Naive thymus-derived CD8-positive, alpha-beta T cell (primary cell): ENCODE data around the gene NAPSA. TPM values are rescaled to one million over a fixed set of nuclear protein-coding genes. Genes with fewer than 3 reads are reported as not detected.

Experiments
- ATAC-seq, 2 donors: fragments of 150-1000 bp; cut with Tn5 transposase in 1 of 2; sonication (Bioruptor Pico), chemical (Tn5 transposase) in 1 of 2; 1 replicate in 1 of 2; 2 replicates in 1 of 2; pipeline ENCODE4 v1.10.0; 2021; ENCODE audit warnings: mild to moderate bottlenecking in 2 of 2, moderate library complexity in 2 of 2
- POLR2A ChIA-PET: fragments of 350-600 bp; sonication (Branson Sonifier 250); formaldehyde crosslinking; loops from one replicate; lab custom pipeline; 2021; ENCODE audit warnings: antibody characterized with exemption; lab: Charles Lee
- DNase-seq, 10 donors: peaks; one replicate each; pipeline versions ENCODE4 v3.0.0 to v3.0.0-alpha.2; 2020 to 2022
- H3K27ac Mint-ChIP-seq, 10 donors: one replicate each; pipeline ENCODE4 v1.8.0; 2020 to 2022; ENCODE audit warnings: mild to moderate bottlenecking in 10 of 10, mixed read lengths in 10 of 10, moderate library complexity in 4 of 10, inconsistent platforms in 1 of 10
- H3K27me3 Mint-ChIP-seq, 5 donors: one replicate each; pipeline ENCODE4 v1.8.0; 2021 to 2022; ENCODE audit warnings: mixed read lengths in 5 of 5
- H3K36me3 Mint-ChIP-seq, 3 donors: one replicate each; pipeline ENCODE4 v1.8.0; 2020 to 2022; ENCODE audit warnings: mixed read lengths in 3 of 3, mild to moderate bottlenecking in 2 of 3, inconsistent platforms in 1 of 3
- H3K4me1 Mint-ChIP-seq, 4 donors: one replicate each; pipeline ENCODE4 v1.8.0; 2021 to 2022; ENCODE audit warnings: mixed read lengths in 4 of 4
- H3K4me3 Mint-ChIP-seq, 10 donors: one replicate each; pipeline ENCODE4 v1.8.0; 2020 to 2022; ENCODE audit warnings: mild to moderate bottlenecking in 10 of 10, mixed read lengths in 10 of 10, moderate library complexity in 6 of 10, inconsistent platforms in 1 of 10
- H3K9me3 Mint-ChIP-seq, 9 donors: one replicate each; pipeline ENCODE4 v1.8.0; 2020 to 2022; ENCODE audit warnings: mixed read lengths in 9 of 9, mild to moderate bottlenecking in 3 of 9, inconsistent platforms in 1 of 9, moderate library complexity in 1 of 9
- polyA plus RNA-seq, 3 donors: library from polyadenylated mRNA; unstranded; fragments of 300-500 nt; fragmentation: Illumina TruSeq; gene quantifications; one replicate each; pipeline ENCODE4 v1.2.3, GENCODE V29; 2021
- total RNA-seq, 8 experiments: library from RNA in 2 of 8; stranded (reverse) in 2 of 8; gene quantifications; one replicate each; pipeline ENCODE4 v1.2.3 and lab custom pipeline; 2021 to 2026

Gene NAPSA
- total and polyA plus RNA-seq, 5 experiments from 2014 or later = 0.37 to 9.7 (median 2.0) TPM

- peak in 1 of 10 donors; percentile 22 for DNase-seq
- no peak for ATAC-seq
These were observed 55.9 kb downstream of the NAPSA start for GRCh38 chr19:50309396-50310125.

GRCh38 chr19:50308991-50309390, 56.4 kb downstream of the NAPSA start:
- H3K9me3 Mint-ChIP-seq = peaks cover 0 to 6% (median 0%) of the 10 kb centered on the region in 9 donors
- no peak overlapping the region for H3K27ac Mint-ChIP-seq
- ATAC-seq (no peak), DNase-seq (peak in 1 of 10 donors; percentile 41)
- H3K36me3 Mint-ChIP-seq = peaks cover 0 to 6% (median 4%) of the 10 kb centered on the region in 3 donors
- no peak overlapping the region for H3K4me3 Mint-ChIP-seq
- peaks cover 3 to 7% (median 7%) of the 10 kb centered on the region in 4 donors for H3K4me1 Mint-ChIP-seq
- POLR2A ChIA-PET = no interaction called here
- H3K27me3 Mint-ChIP-seq = peaks cover 35 to 89% (median 56%) of the 10 kb centered on the region in 5 donors

More at GRCh38 chr19:50309396-50310125, 55.9 kb downstream of the NAPSA start:
- Mint-ChIP-seq H3K4me3 (peak overlapping the region in 1 of 10 donors; percentile 4), H3K27me3 (peaks cover 36 to 90% (median 58%) of the 10 kb centered on the region in 5 donors), H3K4me1 (peaks cover 7 to 12% (median 8%) of the 10 kb centered on the region in 4 donors), H3K36me3 (peaks cover 0 to 6% (median 4%) of the 10 kb centered on the region in 3 donors), H3K27ac (no peak overlapping the region), H3K9me3 (peaks cover 0 to 6% (median 0%) of the 10 kb centered on the region in 9 donors)
- POLR2A ChIA-PET = no interaction called here

Other genes starting within 250 kb of the NAPSA start
- not detected for gene IZUMO2, start 202.4 kb downstream of the NAPSA start, total RNA-seq
- not detected for gene IZUMO2, start 202.4 kb downstream of the NAPSA start, polyA plus RNA-seq
- not detected for gene MYH14, start 162.0 kb downstream of the NAPSA start, total RNA-seq
- gene MYH14, start 162.0 kb downstream of the NAPSA start, polyA plus RNA-seq = not detected
- gene KCNC3, start 36.3 kb downstream of the NAPSA start, total RNA-seq = under 1 TPM; 0.73 to 0.80 TPM
- gene KCNC3, start 36.3 kb downstream of the NAPSA start, polyA plus RNA-seq = not detected
- 100 to 1,000 TPM; 106 to 107 TPM for gene NR1H2, start 10.8 kb upstream of the NAPSA start, total RNA-seq
- gene NR1H2, start 10.8 kb upstream of the NAPSA start, polyA plus RNA-seq = 100 to 1,000 TPM in 1 of 3 donors, 10 to 100 TPM in 2; 69.6 to 100 (median 86.7) TPM
- 10 to 100 TPM; 38.4 to 40.8 TPM for gene POLD1, start 18.7 kb upstream of the NAPSA start, total RNA-seq
- gene POLD1, start 18.7 kb upstream of the NAPSA start, polyA plus RNA-seq = 10 to 100 TPM; 26.0 to 34.4 (median 33.8) TPM
- gene SPIB, start 53.3 kb upstream of the NAPSA start, total RNA-seq = 1 to 10 TPM; 4.5 to 5.6 TPM
- gene SPIB, start 53.3 kb upstream of the NAPSA start, polyA plus RNA-seq = under 1 TPM in 2 of 3 donors, not detected in 1; 0.10 to 0.32 TPM
- not detected for gene MYBPC2, start 67.3 kb upstream of the NAPSA start, total RNA-seq
- gene MYBPC2, start 67.3 kb upstream of the NAPSA start, polyA plus RNA-seq = not detected
- 10 to 100 TPM; 83.5 to 84.4 TPM for gene EMC10, start 110.9 kb upstream of the NAPSA start, total RNA-seq
- gene EMC10, start 110.9 kb upstream of the NAPSA start, polyA plus RNA-seq = 10 to 100 TPM in 1 of 3 donors, 1 to 10 TPM in 2; 8.3 to 11.2 (median 9.6) TPM
- under 1 TPM in 1 of 2 experiments, not detected in 1; 0.94 TPM for gene GARIN5A, start 111.2 kb upstream of the NAPSA start, total RNA-seq
- gene GARIN5A, start 111.2 kb upstream of the NAPSA start, polyA plus RNA-seq = 1 to 10 TPM in 1 of 3 donors, under 1 TPM in 2; 0.65 to 1.7 (median 0.96) TPM
- gene JOSD2, start 145.6 kb upstream of the NAPSA start, total RNA-seq = 10 to 100 TPM; 22.8 to 25.6 TPM
- 10 to 100 TPM; 19.8 to 26.2 (median 22.8) TPM for gene JOSD2, start 145.6 kb upstream of the NAPSA start, polyA plus RNA-seq
- not detected for gene ASPDH, start 148.3 kb upstream of the NAPSA start, total RNA-seq
- 1 to 10 TPM in 1 of 3 donors, not detected in 2; 1.4 TPM for gene ASPDH, start 148.3 kb upstream of the NAPSA start, polyA plus RNA-seq
- gene LRRC4B, start 202.8 kb upstream of the NAPSA start, total RNA-seq = not detected
- not detected for gene LRRC4B, start 202.8 kb upstream of the NAPSA start, polyA plus RNA-seq